ENCODE data around the gene HHIPL1.
A peak's percentile ranks its signal among the peaks of the same experiment; 100 is the strongest.

Gene HHIPL1

DNA sequence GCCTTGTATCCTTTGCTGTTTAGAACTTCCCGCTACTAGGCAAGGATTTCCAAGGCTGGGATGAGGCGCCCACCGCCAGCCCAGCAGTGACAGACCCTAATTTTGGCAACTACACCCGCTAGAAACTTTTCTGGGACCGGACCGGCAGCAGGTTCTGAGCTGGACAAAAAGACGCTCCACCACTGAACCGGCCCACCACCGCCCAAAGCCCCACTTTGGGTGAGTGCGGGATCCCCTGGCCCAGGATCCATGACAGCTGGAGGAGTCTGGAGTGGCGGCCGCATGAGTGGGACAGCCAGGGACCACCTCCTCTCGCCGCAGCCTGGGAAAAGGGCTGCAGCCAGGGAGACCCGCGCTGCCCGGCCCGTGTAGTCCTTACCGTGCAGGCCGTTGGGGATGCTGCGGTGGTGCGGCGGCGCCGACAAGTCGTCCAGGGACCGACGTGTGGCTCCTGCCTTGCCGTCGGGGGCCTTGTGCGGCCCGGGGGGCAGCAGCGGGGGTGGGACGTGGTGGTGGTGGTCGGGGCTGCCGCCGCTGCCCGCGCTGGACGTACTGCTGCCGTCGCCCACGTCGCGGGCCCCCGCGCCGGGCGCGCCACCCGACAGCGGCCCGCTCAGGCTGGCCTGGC lies 42.0 kb upstream of the HHIPL1 start:
- Histone ChIP-seq H3K27me3 (replicated peaks) (peaks cover 7% of the 10 kb centered on the region), H3K27ac (no peak overlapping the region), H3K4me3 (ENCODE audit: low read depth, low read length) (no peak overlapping the region), H3K36me3 (replicated peaks) (no peaks in the 10 kb centered on the region)
- in situ Hi-C loops (cut with HindIII; ENCODE audit: low pct_ligation_motif_present, low sequenced_read_pairs) = no loop called here
- TF ChIP-seq, protein P1, sequence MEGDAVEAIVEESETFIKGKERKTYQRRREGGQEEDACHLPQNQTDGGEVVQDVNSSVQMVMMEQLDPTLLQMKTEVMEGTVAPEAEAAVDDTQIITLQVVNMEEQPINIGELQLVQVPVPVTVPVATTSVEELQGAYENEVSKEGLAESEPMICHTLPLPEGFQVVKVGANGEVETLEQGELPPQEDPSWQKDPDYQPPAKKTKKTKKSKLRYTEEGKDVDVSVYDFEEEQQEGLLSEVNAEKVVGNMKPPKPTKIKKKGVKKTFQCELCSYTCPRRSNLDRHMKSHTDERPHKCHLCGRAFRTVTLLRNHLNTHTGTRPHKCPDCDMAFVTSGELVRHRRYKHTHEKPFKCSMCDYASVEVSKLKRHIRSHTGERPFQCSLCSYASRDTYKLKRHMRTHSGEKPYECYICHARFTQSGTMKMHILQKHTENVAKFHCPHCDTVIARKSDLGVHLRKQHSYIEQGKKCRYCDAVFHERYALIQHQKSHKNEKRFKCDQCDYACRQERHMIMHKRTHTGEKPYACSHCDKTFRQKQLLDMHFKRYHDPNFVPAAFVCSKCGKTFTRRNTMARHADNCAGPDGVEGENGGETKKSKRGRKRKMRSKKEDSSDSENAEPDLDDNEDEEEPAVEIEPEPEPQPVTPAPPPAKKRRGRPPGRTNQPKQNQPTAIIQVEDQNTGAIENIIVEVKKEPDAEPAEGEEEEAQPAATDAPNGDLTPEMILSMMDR (IDR thresholded peaks at IDR 0.05; ENCODE audit: low read depth, low read length, missing control alignments) = no peak
- no peak for DNase-seq

DNA sequence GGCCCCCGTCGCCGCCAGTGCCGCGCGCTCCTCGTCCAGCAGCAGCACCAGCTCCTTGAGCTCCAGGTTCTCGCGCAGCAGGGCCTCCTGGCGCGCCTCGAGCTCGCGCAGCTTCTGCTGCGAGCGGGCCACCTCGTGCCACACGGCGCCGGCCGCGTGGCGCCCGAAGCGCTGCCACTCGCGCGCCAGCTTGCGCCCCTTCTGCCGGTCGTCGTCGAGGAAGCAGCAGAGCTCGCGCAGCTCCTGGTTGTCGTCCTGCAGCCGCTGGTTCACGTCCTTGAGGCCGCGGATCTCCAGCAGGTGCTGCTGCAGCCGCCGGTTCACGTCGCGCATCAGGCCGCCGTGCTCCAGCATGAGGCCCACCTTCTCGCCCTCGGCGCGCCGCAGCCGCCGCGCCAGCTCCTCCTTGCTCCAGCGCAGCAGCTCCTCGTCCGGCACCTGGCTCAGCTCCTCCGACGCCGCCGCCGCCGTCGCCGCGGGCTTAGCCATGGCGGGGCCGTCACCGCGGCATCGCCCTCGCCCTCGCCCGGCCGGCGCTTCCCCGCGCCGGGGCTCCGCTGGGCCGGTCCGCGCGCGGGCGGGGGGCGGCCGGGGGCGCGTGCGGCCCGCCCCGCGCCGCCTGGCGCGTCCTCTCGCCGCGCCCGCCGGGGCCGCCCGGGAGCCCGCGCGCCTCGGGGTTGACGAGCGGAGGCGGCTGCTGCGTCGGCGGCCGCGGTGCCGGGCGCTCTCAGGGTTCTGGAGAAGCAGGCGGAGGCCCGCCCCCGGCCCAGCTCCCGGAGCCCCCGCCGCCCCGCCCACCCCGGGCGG lies 41.3 kb upstream of the HHIPL1 start, which contains the start of gene CCDC85C:
CCDC85C (minus strand) TSS at position 737 of the 807 bp plus-strand sequence; CDS start at position 489, 248 bp downstream.
- H3K36me3 ChIP-seq (replicated peaks) = no peaks in the 10 kb centered on the region
- H3K27me3 ChIP-seq (replicated peaks) = peaks cover 7% of the 10 kb centered on the region
- H3K4me3 ChIP-seq (ENCODE audit: low read depth, low read length) = peak within 1 kb of the TSS; percentile 65
- no peak within 1 kb of the TSS for H3K27ac ChIP-seq
- TF ChIP-seq, protein P1 (IDR thresholded peaks at IDR 0.05; ENCODE audit: low read depth, low read length, missing control alignments) = no peak
- in situ Hi-C loops (cut with HindIII; ENCODE audit: low pct_ligation_motif_present, low sequenced_read_pairs) = no loop called here
- no peak for DNase-seq

DNA sequence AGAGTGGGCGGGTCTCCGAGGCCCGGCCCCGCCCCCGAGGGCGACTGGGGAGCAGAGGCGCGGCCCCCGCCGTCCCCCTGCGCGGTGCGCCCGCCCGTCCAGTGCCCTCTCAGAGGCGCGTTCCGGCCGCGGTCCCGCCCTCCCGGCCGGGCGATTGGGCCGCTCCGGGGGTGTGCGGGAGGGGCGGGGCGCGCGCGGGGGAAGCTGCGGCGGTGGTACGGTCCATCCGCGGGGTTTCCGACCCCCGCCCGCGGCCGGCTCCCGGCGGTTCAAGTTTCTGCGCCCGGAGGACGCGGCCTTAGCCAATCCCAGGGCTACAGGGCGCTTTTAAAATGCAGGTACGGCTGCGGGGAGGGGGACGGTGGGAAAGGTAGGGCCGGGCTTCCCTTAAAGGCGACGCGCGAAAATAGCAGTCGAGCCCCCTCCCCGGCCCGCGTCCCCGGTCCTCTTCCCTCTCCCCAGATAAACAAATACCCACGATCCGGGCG lies 40.6 kb upstream of the HHIPL1 start:
- H3K27ac ChIP-seq = no peak overlapping the region
- in situ Hi-C loops (cut with HindIII; ENCODE audit: low pct_ligation_motif_present, low sequenced_read_pairs) = no loop called here
- TF ChIP-seq, protein P1 (IDR thresholded peaks at IDR 0.05; ENCODE audit: low read depth, low read length, missing control alignments) = no peak

GRCh38 chr14:99604766-99605298 lies 40.1 kb upstream of the HHIPL1 start:
- Histone ChIP-seq H3K36me3 (replicated peaks) (no peaks in the 10 kb centered on the region), H3K27ac (no peak overlapping the region), H3K4me3 (ENCODE audit: low read depth, low read length) (peak overlapping the region; percentile 65), H3K27me3 (replicated peaks) (peaks cover 7% of the 10 kb centered on the region)
- DNase-seq = no peak
- in situ Hi-C loops (cut with HindIII; ENCODE audit: low pct_ligation_motif_present, low sequenced_read_pairs) = no loop called here
- TF ChIP-seq, protein P1 (IDR thresholded peaks at IDR 0.05; ENCODE audit: low read depth, low read length, missing control alignments) = no peak

More for the DNA sequence above, 40.6 kb upstream of the HHIPL1 start:
- H3K36me3 ChIP-seq (replicated peaks) = no peaks in the 10 kb centered on the region
- H3K27me3 ChIP-seq (replicated peaks) = peaks cover 7% of the 10 kb centered on the region
- H3K4me3 ChIP-seq (ENCODE audit: low read depth, low read length) = peak overlapping the region; percentile 65
- DNase-seq = peak; percentile 77

DNA sequence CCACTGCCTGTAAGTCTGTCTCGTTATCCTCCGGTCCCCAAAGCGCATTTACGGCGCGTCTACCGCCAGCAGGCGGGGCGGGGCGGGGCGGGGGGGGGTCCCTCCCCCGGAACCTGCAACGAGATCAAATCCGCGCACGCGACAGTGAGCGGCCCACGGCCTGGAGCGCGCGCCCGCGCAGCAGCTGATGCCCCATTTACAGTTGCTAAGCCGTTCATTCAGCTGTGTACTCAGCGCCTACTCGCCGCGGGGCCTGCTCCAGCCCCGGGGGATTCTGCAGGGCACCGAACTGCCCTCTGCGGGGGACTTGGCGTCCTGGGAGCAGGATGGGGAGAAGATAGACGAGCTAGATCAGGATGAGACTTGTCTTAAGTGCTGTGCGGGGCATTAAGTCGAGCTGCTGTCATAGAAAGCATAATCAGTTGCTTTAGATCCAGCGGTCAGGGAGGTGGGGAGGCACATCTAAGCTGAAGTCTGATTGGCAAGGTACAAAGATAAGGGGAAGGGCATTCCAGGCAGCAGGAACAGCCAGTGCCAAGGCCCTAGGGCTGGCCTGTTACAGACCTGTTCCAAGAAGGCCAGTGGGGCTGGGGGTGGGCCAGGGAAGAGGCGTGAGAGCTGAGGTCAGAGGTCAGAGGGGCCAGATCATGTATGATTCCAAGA lies 39.5 kb upstream of the HHIPL1 start:
- TF ChIP-seq, protein P1 (IDR thresholded peaks at IDR 0.05; ENCODE audit: low read depth, low read length, missing control alignments) = no peak
- Histone ChIP-seq H3K36me3 (replicated peaks) (no peaks in the 10 kb centered on the region), H3K4me3 (ENCODE audit: low read depth, low read length) (peak overlapping the region; percentile 65), H3K27me3 (replicated peaks) (peaks cover 7% of the 10 kb centered on the region), H3K27ac (no peak overlapping the region)
- in situ Hi-C loops (cut with HindIII; ENCODE audit: low pct_ligation_motif_present, low sequenced_read_pairs) = no loop called here
- DNase-seq = no peak
